H9 (cell line): ENCODE results near the gene CLASP2. TPM values are rescaled to one million over a fixed set of nuclear protein-coding genes. Genes with fewer than 3 reads are reported as not detected.

Experiments used
- DNase-seq: peaks from one replicate; pipeline ENCODE4 v3.0.0-alpha.2; 2017
- H2AFZ ChIP-seq: one replicate; pipeline ENCODE4 v1.6.1; 2013; ENCODE audit warnings: mild to moderate bottlenecking, low read length, control low read depth, moderate library complexity
- H2AK5ac ChIP-seq: 2 replicates; pipeline ENCODE4 v1.6.1; 2013; ENCODE audit warnings: low read length, control low read depth, mixed read lengths; ENCODE audit not compliant: insufficient read length
- H2BK120ac ChIP-seq: one replicate; pipeline ENCODE4 v1.6.1; 2013; ENCODE audit warnings: low read depth, mild to moderate bottlenecking, low read length, control low read depth, inconsistent platforms; ENCODE audit not compliant: poor library complexity, severe bottlenecking
- H2BK12ac ChIP-seq: 2 replicates; pipeline ENCODE4 v1.6.1; 2013; ENCODE audit warnings: low read length, control low read depth, mixed read lengths, low read depth; ENCODE audit not compliant: insufficient read length
- H2BK15ac ChIP-seq: 2 replicates; pipeline ENCODE4 v1.6.1; 2013; ENCODE audit warnings: low read depth, low read length, control low read depth
- H2BK20ac ChIP-seq: one replicate; pipeline ENCODE4 v1.6.1; 2013; ENCODE audit warnings: low read depth, mild to moderate bottlenecking, low read length, control low read depth, inconsistent platforms; ENCODE audit not compliant: poor library complexity, severe bottlenecking
- H2BK5ac ChIP-seq: 2 replicates; pipeline ENCODE4 v1.6.1; 2013; ENCODE audit warnings: low read length, control low read depth, mixed read lengths; ENCODE audit not compliant: insufficient read length
- H3K14ac ChIP-seq: 2 replicates; pipeline ENCODE4 v1.6.1; 2013; ENCODE audit warnings: low read length, control low read depth; ENCODE audit not compliant: insufficient read depth
- H3K18ac ChIP-seq: 2 replicates; pipeline ENCODE4 v1.6.1; 2013; ENCODE audit warnings: low read depth, mild to moderate bottlenecking, mixed read lengths, low read length, control low read depth; ENCODE audit not compliant: insufficient read length
- H3K23ac ChIP-seq: 2 replicates; pipeline ENCODE4 v1.6.1; 2013; ENCODE audit warnings: low read length, control low read depth, mixed read lengths, low read depth; ENCODE audit not compliant: insufficient read length
- H3K23me2 ChIP-seq: 2 replicates; pipeline ENCODE4 v1.6.1; 2013; ENCODE audit warnings: low read depth, mild to moderate bottlenecking, mixed read lengths, low read length, control low read depth; ENCODE audit not compliant: insufficient read length, poor library complexity, severe bottlenecking
- H3K27ac ChIP-seq: 2 replicates; pipeline ENCODE4 v1.5.1; 2013; ENCODE audit warnings: low read length, control low read depth, mixed read lengths, low read depth; ENCODE audit not compliant: insufficient read length
- H3K27me3 ChIP-seq: 2 replicates; pipeline ENCODE4 v1.6.1; 2013; ENCODE audit warnings: low read length, control low read depth, inconsistent platforms; ENCODE audit not compliant: insufficient read depth
- H3K4ac ChIP-seq: 2 replicates; pipeline ENCODE4 v1.6.1; 2013; ENCODE audit warnings: low read depth, mild to moderate bottlenecking, control low read depth, inconsistent platforms, low read length, moderate library complexity
- H3K4me1 ChIP-seq: 2 replicates; pipeline ENCODE4 v1.6.1; 2013; ENCODE audit warnings: low read length, control low read depth, inconsistent platforms; ENCODE audit not compliant: insufficient read depth
- H3K4me2 ChIP-seq: 2 replicates; pipeline ENCODE4 v1.6.1; 2013; ENCODE audit warnings: low read length, control low read depth, mixed read lengths; ENCODE audit not compliant: insufficient read length, insufficient read depth
- H3K56ac ChIP-seq: 2 replicates; pipeline ENCODE4 v1.6.1; 2013; ENCODE audit warnings: low read depth, mild to moderate bottlenecking, mixed read lengths, low read length, control low read depth; ENCODE audit not compliant: insufficient read length
- H3K79me1 ChIP-seq: 2 replicates; pipeline ENCODE4 v1.6.1; 2013; ENCODE audit warnings: low read depth, mild to moderate bottlenecking, moderate library complexity, low read length, control low read depth, inconsistent platforms; ENCODE audit not compliant: insufficient read depth, poor library complexity, severe bottlenecking
- H3K79me2 ChIP-seq: 2 replicates; pipeline ENCODE4 v1.6.1; 2013; ENCODE audit warnings: low read length, control low read depth, inconsistent platforms; ENCODE audit not compliant: insufficient read depth
- H3K9ac ChIP-seq: 2 replicates; pipeline ENCODE4 v1.6.1; 2013; ENCODE audit warnings: low read length, control low read depth, mixed read lengths; ENCODE audit not compliant: insufficient read length; ENCODE audit errors: extremely low read depth
- H3K9me3 ChIP-seq: one replicate; pipeline ENCODE4 v1.6.1; 2013; ENCODE audit warnings: low read depth, low read length, inconsistent platforms; ENCODE audit not compliant: control insufficient read depth
- H3T11ph ChIP-seq: one replicate; pipeline ENCODE4 v1.6.1; 2013; ENCODE audit warnings: mild to moderate bottlenecking, low read length, control low read depth, inconsistent platforms
- H4K20me1 ChIP-seq: one replicate; pipeline ENCODE4 v1.6.1; 2013; ENCODE audit not compliant: control insufficient read depth, insufficient read length, insufficient read depth
- H4K5ac ChIP-seq: 2 replicates; pipeline ENCODE4 v1.6.1; 2013; ENCODE audit warnings: low read depth, mild to moderate bottlenecking, mixed read lengths, low read length, control low read depth; ENCODE audit not compliant: insufficient read length
- H4K8ac ChIP-seq: replicated peaks from 2 replicates; pipeline ENCODE4 v1.6.1; 2013; ENCODE audit warnings: low read length, control low read depth, mixed read lengths, low read depth; ENCODE audit not compliant: insufficient read length
- H4K91ac ChIP-seq: 2 replicates; pipeline ENCODE4 v1.6.1; 2013; ENCODE audit warnings: low read depth, mild to moderate bottlenecking, moderate library complexity, mixed read lengths, low read length, control low read depth; ENCODE audit not compliant: insufficient read length
- H3K27ac Mint-ChIP-seq, 3 experiments: 2 replicates in 2 of 3; 3 replicates in 1 of 3; pipeline ENCODE4 v1.8.0; 2020 to 2021; ENCODE audit warnings: mixed read lengths in 3 of 3, mild to moderate bottlenecking in 1 of 3, moderate library complexity in 1 of 3
- H3K27me3 Mint-ChIP-seq: 2 replicates; pipeline ENCODE4 v1.8.0; 2021; ENCODE audit warnings: low read depth, mild to moderate bottlenecking, moderate library complexity, mixed read lengths
- H3K36me3 Mint-ChIP-seq, 3 experiments: 2 replicates in 2 of 3; 3 replicates in 1 of 3; pipeline ENCODE4 v1.8.0; 2020 to 2021; ENCODE audit warnings: low read depth in 3 of 3, mixed read lengths in 3 of 3; ENCODE audit not compliant: insufficient read depth in 1 of 3
- H3K4me1 Mint-ChIP-seq, 2 experiments: 2 replicates each; pipeline ENCODE4 v1.8.0; 2020; ENCODE audit warnings: mixed read lengths in 2 of 2
- H3K4me3 Mint-ChIP-seq, 2 experiments: 2 replicates in 1 of 2; 3 replicates in 1 of 2; pipeline ENCODE4 v1.8.0; 2020 to 2021; ENCODE audit warnings: mild to moderate bottlenecking in 2 of 2, mixed read lengths in 2 of 2, moderate library complexity in 1 of 2
- H3K9me3 Mint-ChIP-seq, 2 experiments: 2 replicates in 1 of 2; 3 replicates in 1 of 2; pipeline ENCODE4 v1.8.0; 2020; ENCODE audit warnings: mild to moderate bottlenecking in 2 of 2, mixed read lengths in 2 of 2, moderate library complexity in 1 of 2
- WGBS: extraction: QIAGEN DNeasy Blood & Tissue Kit; methylation state at CpG from one replicate; pipeline ENCODE4 v1.1.7; 2013; ENCODE audit warnings: missing lambda C conversion rate, low lambda C conversion rate, mixed read lengths; ENCODE audit not compliant: insufficient read length; ENCODE audit errors: extremely low coverage; 5-methylcytosine and 5-hydroxymethylcytosine counted together
- total RNA-seq: library from RNA; stranded (reverse); gene quantifications from 2 replicates; pipeline ENCODE4 v1.2.1, GENCODE V29; 2021
- TF ChIP-seq, protein P1 (sequence below): fragments of 200-600 bp; sonication (generic); conservative IDR thresholded peaks from 3 replicates; pipeline ENCODE4 v1.8.0; 2021; ENCODE audit warnings: antibody characterized with exemption, mild to moderate bottlenecking

The CLASP2 gene
- total RNA-seq, 1 experiment from 2014 or later = 60.5 TPM

GRCh38 chr3:33473813-33474212, 244.2 kb downstream of the CLASP2 start:
- H3K18ac ChIP-seq = no peak overlapping the region
- no peak overlapping the region for H2BK15ac ChIP-seq
- H3K27me3 ChIP-seq = no peaks in the 10 kb centered on the region
- no peak overlapping the region for H2BK5ac ChIP-seq
- H3K56ac ChIP-seq = no peak overlapping the region
- no peak overlapping the region for H2AFZ ChIP-seq
- no peak overlapping the region for H3K4me2 ChIP-seq
- no peaks in the 10 kb centered on the region for H3K4me1 ChIP-seq
- no peaks in the 10 kb centered on the region for H3K23me2 ChIP-seq
- no peak overlapping the region for H3K27ac Mint-ChIP-seq
- H3K79me1 ChIP-seq = no peaks in the 10 kb centered on the region
- no peak overlapping the region for H2BK20ac ChIP-seq
- no peak overlapping the region for H2BK12ac ChIP-seq
- no peak overlapping the region for H3K14ac ChIP-seq
- no peak overlapping the region for H2AK5ac ChIP-seq
- no peak overlapping the region for H3K4me3 Mint-ChIP-seq
- no peak overlapping the region for H3K4ac ChIP-seq
- no peaks in the 10 kb centered on the region for H3K27me3 Mint-ChIP-seq
- no peak overlapping the region for H3T11ph ChIP-seq
- H4K5ac ChIP-seq = no peak overlapping the region
- H3K36me3 Mint-ChIP-seq = peaks cover 0 to 10% (median under 1%) of the 10 kb centered on the region in 3 experiments; a peak in 3 of 7 replicates
- 0 out of 4 replicates have a peak, but pooled peaks cover 3% of the 10 kb centered on the region in 2 experiments for H3K4me1 Mint-ChIP-seq
- no CpG with 5 or more reads among the region's 2 CpGs for WGBS
- H2BK120ac ChIP-seq = no peak overlapping the region
- no peak overlapping the region for H4K91ac ChIP-seq
- no peak overlapping the region for H4K8ac ChIP-seq
- H3K79me2 ChIP-seq = no peaks in the 10 kb centered on the region
- H3K9me3 Mint-ChIP-seq = peaks cover 3 to 5% of the 10 kb centered on the region in 2 experiments; a peak in 4 of 5 replicates
- no peak overlapping the region for H3K9ac ChIP-seq
- H3K23ac ChIP-seq = no peak overlapping the region
- no peak overlapping the region for H3K27ac ChIP-seq
- TF ChIP-seq, protein P1, sequence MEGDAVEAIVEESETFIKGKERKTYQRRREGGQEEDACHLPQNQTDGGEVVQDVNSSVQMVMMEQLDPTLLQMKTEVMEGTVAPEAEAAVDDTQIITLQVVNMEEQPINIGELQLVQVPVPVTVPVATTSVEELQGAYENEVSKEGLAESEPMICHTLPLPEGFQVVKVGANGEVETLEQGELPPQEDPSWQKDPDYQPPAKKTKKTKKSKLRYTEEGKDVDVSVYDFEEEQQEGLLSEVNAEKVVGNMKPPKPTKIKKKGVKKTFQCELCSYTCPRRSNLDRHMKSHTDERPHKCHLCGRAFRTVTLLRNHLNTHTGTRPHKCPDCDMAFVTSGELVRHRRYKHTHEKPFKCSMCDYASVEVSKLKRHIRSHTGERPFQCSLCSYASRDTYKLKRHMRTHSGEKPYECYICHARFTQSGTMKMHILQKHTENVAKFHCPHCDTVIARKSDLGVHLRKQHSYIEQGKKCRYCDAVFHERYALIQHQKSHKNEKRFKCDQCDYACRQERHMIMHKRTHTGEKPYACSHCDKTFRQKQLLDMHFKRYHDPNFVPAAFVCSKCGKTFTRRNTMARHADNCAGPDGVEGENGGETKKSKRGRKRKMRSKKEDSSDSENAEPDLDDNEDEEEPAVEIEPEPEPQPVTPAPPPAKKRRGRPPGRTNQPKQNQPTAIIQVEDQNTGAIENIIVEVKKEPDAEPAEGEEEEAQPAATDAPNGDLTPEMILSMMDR = no peak
- H4K20me1 ChIP-seq = no peaks in the 10 kb centered on the region
- DNase-seq = no peak
- no peaks in the 10 kb centered on the region for H3K9me3 ChIP-seq
